ENCODE results near the gene NAB2. TPM values are rescaled to one million over a fixed set of nuclear protein-coding genes. Genes with fewer than 3 reads are reported as not detected.

The NAB2 gene
- total and polyA plus RNA-seq, 9 of the 15 experiments (the other 6 are each of a cell fraction or from before 2014, with no cell fraction given): 0.45 to 40.9 (median 20.4) TPM

GRCh38 chr12:57085999-57086492, 2.9 kb upstream of the NAB2 start (continued):
- TF ChIP-seq ZBTB40 (IDR thresholded peaks at IDR 0.05) (no peak), ZBTB40 (CRISPR knock-in tag; IDR thresholded peaks at IDR 0.05) (no peak), PURB (CRISPR knock-in tag; IDR thresholded peaks at IDR 0.05; ENCODE audit: low read depth) (no peak), TCF3 (CRISPR knock-in tag; IDR thresholded peaks at IDR 0.05) (no peak; the same call in 1 of the 2 replicates), NFE2 (IDR thresholded peaks at IDR 0.05; ENCODE audit: low read depth) (peak; percentile 15; the same call in 1 of the 2 replicates), CREB3L1 (IDR thresholded peaks at IDR 0.05; ENCODE audit: borderline replicate concordance, low read depth) (0 out of 2 replicates have a peak, but pooled peaks have one; percentile 36), BACH1 (tag; IDR thresholded peaks at IDR 0.05) (0 out of 2 replicates have a peak, but pooled peaks have one; percentile 50), KLF13 (tag; IDR thresholded peaks at IDR 0.05; ENCODE audit: borderline replicate concordance, low read depth) (0 out of 2 replicates have a peak, but pooled peaks have one; percentile 43), PBX2 (CRISPR knock-in tag; IDR thresholded peaks at IDR 0.05; ENCODE audit: low read depth) (no peak), PBX2 (tag; conservative IDR thresholded peaks at IDR 0.05; ENCODE audit: low read depth) (no peak), RBBP5 (IDR thresholded peaks at IDR 0.05; ENCODE audit: borderline replicate concordance, insufficient read depth, low read length, poor library complexity, severe bottlenecking) (no peak)

All from K562 (cell line).